Ureter (tissue), 1 donor: ENCODE data around the gene PAXX. TPM values are rescaled to one million over a fixed set of nuclear protein-coding genes. Genes with fewer than 3 reads are reported as not detected.
"Not testable (repeated sequence)": the region's sequence is repeated elsewhere in the genome, so short reads cannot be mapped to it uniquely, and the experiment has no call there.

ENCODE experiments used
- DNase-seq: peaks from one replicate; pipeline ENCODE4 v3.0.0-alpha.2; 2020; ENCODE audit warnings: low spot score
- total RNA-seq: library from RNA; stranded (reverse); gene quantifications from one replicate; pipeline ENCODE4 v1.2.4, GENCODE V29; 2023
- donor health status: DM: yes; HTN: yes; CAD: no.

Gene PAXX
- total RNA-seq, 1 donor from 2014 or later, result 51.5 TPM

- no peak for DNase-seq
Measured at GRCh38 chr9:137002646-137003041, 10.4 kb downstream of the PAXX start.

DNA sequence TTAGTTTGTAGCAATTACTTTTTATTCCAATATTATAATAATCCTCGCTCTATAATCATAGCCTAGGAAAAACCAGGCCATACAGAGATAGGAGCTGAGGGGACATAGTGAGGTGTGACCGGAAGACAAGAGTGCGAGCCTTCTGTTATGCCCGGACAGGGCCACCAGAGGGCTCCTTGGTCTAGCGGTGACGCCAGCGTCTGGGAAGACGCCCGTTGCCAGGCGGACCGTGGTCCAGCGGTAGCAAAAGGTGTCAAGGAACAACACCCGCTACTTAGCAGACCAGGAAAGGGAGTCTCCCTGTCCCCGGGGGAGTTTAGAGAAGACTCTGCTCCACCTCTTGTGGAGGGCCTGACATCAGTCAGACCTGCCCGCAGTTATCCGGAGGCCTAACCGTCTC, 12.1 kb downstream of the PAXX start:
- DNase-seq, result not testable (repeated sequence)

DNA sequence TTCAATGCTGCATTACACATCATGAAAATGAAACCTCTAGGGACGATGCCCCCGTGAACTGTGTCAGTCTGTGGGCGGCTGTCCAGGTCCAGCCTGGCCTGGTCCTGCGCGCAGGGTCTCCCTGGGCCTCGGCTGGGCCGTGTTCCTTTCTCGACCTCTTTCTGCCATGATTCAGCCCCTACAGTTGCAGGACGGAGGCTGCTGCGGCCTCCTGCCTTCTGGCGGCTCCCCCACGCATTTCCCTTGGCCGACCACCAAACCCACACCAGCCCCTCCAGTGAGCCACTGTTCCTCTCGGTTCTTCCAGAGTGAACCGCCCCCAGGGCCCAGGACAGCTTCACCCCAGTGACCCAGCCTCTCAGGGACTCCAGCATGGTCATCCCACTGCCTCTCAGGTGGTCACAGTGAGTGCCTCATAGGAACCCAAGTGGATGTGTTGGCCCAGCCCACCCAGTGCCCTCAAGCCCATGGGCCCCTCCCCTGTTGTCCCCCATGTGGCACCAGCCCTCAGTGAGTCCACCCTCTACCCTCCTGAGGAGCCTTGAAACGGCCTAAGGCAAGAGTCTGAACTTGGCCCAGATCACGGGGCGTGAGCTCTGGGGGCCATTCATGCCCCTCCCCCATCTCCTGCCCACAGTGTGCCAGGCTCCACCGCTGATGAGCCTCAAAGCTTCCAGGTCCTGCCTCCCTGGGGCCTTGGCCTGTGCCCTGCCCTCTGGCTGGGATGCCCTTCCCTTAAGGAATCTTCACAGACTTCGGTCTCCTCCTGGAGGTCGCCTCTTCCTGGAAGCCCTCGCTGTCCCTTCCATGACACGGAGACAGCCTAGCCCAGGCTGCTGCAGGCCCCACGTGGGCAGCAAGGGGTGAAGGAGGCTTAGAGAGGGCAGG, 14.1 kb downstream of the PAXX start:
- DNase-seq, result no peak

GRCh38 chr9:137007108-137007815, 15.0 kb downstream of the PAXX start:
- DNase-seq, result no peak

DNA sequence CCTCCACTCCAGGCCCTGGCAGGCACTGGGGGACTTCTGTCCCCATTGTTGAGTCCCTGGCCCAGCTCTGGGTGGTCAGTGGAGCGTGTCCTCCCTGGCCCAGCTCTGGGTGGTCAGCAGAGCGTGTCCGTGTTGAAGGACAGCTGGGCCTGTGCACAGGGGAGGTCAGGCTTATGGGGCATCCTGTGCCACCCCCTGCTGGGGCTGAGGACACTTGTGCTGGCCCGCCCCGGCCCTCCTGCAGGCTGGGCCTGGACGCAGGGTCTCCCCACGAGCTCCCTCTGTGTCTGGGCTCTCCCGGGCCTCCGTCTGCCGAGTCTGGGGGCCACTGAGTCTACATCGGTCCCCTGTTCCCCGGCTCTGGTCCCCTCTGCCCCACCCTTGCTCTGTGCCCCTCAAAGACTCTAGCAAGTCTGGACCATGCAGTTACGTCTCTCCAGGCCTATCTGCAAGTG, 15.6 kb downstream of the PAXX start:
- DNase-seq, result no peak

DNA sequence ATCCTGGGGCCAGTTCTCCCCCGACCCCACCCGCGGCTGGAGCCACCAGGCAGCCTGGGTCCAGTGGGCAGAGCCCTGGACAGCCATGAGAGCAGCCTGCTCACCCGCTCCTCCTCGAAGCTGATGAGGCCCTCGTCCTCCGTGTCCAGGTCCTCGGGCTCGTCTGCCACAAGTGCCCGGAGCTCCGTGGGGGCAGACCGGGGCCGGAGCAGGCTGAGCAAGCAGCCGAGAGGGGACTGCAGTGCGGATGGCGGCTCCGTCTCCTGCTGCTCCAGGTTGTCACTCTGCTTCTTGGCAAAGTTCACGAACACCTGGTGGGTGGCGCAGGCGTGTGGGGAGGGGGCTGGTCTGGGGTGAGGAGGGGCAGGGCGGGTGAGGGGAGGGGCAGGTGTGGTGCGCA, 16.1 kb downstream of the PAXX start:
- no peak for DNase-seq

- DNase-seq, result no peak
Measured at GRCh38 chr9:137009217-137009616, 17.0 kb downstream of the PAXX start.

- DNase-seq, result no peak
Measured at GRCh38 chr9:137009938-137010732, 17.9 kb downstream of the PAXX start.

DNA sequence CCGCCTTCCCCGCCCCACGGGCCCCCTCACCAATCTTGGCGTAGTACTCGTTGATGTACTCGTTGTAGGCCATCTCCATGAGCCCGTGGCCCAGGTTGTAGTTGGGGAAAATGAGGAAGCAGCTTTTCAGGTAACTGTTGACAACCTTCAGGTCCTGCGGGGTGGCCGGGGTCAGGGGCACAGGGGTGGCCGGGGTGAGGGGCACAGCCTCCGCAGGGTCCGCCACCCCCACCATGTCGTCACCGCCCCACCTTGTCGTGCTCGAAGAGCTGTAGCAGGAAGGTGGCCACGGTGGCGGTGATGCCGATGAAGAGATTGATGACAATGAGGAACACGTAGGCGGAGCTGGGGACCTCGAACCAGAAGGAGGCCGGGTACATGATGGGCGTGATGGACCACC, 18.9 kb downstream of the PAXX start:
- no peak for DNase-seq

DNA sequence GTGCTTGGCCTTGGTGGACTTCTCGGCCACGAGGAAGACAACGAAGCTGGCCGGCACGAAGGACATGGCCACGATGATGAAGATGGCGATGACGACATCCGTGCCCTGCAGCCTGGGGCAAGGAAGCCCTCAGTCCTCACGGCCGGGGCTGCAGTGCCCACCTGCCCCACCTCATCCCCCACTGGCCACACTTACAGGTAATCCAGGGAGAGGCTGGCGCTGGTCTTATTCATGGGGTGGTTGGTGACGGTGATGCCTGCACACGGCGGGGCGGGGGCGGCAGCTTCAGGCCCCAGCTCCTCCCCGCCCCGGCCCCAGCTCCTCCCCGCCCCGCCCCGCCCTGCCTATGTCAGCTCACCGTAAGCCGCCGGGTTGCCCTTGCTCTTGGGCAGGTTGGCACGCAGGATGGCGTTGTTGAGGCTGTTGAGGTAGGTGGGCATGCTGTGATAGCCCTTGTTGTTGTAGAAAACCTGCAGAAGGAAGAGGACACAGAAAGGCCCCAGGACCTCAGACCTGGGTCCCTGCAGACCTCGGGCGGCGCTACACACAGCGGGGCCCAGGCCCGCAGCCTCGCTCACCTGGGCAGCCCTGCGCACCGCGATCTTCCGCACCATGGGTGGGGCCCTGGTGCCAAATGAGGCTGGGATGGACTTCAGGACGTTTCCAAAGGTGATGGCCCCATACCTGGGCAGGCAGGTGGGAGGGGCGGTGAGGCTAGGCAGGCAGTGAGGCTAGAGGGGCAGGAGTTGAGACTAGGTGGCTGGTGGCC, 19.9 kb downstream of the PAXX start:
- no peak for DNase-seq

DNA sequence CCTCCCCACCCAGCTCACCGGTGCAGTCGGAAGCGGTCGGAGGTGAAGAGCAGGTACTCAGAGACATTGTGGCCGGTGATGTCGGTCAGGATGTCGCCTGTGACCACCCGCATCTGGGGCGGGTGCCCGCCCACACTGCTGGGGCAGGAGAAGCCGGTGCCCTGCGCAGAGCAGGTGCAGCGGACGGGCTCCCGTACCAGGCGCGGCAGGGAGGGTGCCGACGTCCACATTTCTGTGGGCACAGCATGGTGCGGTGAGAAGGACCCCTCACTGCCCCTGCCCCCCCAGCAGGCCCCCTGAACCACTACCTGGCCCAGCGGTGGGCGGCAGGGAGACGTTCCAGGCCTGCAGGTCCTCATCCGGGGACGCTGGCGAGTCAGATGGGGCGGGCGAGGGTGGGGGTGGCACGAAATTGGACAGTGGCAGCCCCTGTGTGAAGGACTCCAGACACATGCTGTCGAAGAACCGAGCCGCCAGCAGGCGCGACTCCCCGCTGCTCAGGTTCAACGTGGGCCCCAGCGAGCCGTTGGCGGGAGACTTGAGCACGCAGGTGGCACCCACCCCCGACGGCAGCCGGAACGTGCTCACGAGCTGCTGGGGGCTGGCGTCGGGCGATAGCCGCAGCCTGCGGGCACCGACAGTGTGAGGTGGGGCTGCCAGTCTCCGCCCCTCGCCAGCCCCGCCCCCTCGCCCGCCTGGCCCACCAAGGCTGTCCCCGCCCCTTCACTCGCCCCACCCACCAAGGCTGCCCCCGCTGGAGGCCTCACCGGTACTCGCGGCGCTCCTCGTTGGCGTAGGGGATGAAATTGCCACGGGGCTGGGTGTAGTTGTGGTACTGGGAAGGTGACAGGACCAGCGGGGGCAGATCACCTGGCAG, 20.7 kb downstream of the PAXX start:
- DNase-seq, result no peak

- no peak for DNase-seq
Measured at GRCh38 chr9:137013571-137013940, 21.3 kb downstream of the PAXX start.

GRCh38 chr9:137014166-137014565, 21.9 kb downstream of the PAXX start:
- DNase-seq, result no peak

DNA sequence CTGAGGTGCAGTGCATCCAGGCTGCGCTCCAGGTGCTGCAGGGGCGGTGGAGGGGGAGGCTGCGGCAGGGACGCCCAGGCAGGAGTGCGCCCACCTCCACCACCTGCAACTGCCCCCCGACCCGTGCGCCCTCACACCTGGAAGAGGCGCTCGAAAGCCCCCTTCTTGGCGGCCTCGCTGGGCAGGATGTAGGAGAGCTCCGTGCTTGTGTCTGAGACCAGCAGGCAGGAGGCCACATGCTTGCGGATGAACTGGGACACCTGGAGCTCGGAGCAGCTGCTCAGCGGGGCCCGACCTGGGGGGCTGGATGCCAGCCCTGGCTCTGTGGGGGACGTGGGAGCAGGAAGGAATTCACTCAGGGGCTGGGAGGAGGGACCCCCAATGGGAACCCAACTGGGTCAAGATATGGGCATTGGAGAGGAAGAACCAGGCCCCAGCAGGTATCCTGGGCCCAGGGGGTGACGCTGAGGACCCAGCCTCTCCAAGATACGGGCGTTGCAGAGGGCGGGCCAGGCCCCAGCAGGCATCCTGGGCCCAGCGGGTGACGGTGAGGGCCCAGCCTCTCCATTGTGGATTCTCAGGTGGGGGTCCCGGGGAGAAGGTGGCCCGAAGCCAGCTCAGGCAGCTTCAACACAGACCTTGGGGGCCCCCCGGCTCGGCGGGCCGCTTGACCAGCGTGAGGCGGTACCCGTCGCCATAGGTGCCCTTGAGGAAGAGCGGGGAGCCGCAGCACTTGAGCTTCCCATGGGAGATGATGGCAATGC, 22.7 kb downstream of the PAXX start:
- no peak for DNase-seq

GRCh38 chr9:137015540-137015930, 23.3 kb downstream of the PAXX start:
- no peak for DNase-seq

- DNase-seq, result no peak
Measured at GRCh38 chr9:137015976-137016375, 23.8 kb downstream of the PAXX start.

GRCh38 chr9:137016436-137016835, 24.2 kb downstream of the PAXX start:
- DNase-seq, result no peak

DNA sequence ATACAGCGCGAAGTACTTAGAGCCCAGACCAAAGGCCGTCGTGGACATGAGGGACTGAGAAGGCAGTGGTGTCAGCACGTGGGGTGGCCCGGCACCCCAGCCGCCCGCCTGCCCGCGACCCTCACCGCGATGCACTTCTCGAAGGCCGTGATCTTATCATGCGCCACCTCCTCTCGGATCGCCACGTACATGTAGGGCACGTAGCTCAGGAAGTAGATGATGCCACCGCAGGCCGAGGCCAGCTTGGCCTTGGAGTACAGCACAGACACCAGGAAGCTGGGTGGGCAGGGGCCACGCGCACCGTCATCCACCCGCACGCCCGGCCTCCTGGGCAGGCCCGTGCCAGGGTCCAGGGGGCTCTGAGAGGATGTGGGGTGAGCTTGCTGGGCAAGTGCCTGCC, 24.8 kb downstream of the PAXX start:
- no peak for DNase-seq

- DNase-seq, result no peak
Measured at GRCh38 chr9:137017791-137018497, 25.7 kb downstream of the PAXX start.
